ENCODE results near the gene GCC1. TPM values are rescaled to one million over a fixed set of nuclear protein-coding genes. Genes with fewer than 3 reads are reported as not detected.
A peak's percentile ranks its signal among the peaks of the same experiment; 100 is the strongest.

Gene GCC1
- polyA plus RNA-seq, 3 donors, result 5.9 to 9.2 (median 6.4) TPM

DNA sequence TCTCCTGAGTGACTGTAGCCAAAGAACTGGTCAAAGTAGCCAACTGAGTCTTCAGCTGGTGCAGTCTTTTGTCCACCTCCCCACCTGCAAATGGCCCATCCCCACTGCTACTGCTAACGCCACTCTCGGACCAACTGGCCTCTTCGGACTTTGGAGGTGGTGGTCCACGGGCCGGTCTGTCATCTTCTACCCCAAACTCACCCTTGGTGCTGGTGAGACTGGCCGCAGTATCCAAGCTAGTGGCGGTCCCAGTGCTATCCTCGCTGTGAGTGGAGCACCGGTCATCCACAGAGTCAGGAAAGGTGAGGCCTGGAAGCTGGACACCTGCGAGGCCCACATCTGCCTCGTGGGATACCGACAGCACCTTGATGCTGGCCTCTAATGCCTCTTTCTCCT, 750 bp downstream of the GCC1 start:
- Histone ChIP-seq H4K20me1 (ENCODE audit: insufficient read depth, low read length) (peaks cover 42% of the 10 kb centered on the region), H3K4me1 (ENCODE audit: control insufficient read depth in 1 of 2, insufficient read depth in 2 of 2, low read length in 2 of 2) (peaks cover 46 to 59% of the 10 kb centered on the region in 2 donors), H3K4me2 (replicated peaks; ENCODE audit: extremely low read depth, low read length, poor library complexity, severe bottlenecking) (peak overlapping the region; percentile 86), H3K4me3 (replicated peaks in 1 of 3; ENCODE audit: low read depth in 2 of 3, low read length in 3 of 3) (peak overlapping the region; percentile 64 to 91 (median 88)), H2AFZ (ENCODE audit: insufficient read depth, low read depth, low read length, poor library complexity, severe bottlenecking) (peak overlapping the region; percentile 91), H3K9ac (ENCODE audit: insufficient read depth, low read length, poor library complexity, severe bottlenecking) (peak overlapping the region; percentile 87), H3K27me3 (ENCODE audit: control insufficient read depth in 2 of 2, insufficient read depth in 2 of 2, low read length in 2 of 2) (no peaks in the 10 kb centered on the region), H3K79me2 (ENCODE audit: insufficient read depth, low read length) (peaks cover 47% of the 10 kb centered on the region), H3K36me3 (replicated peaks in 1 of 2; ENCODE audit: control insufficient read depth in 1 of 2, insufficient read depth in 2 of 2, low read length in 2 of 2) (peaks cover 24 to 43% of the 10 kb centered on the region in 2 donors), H3K27ac (ENCODE audit: low read depth in 1 of 2, low read length in 2 of 2) (peak overlapping the region; percentile 76 to 90), H3K9me3 (replicated peaks in 1 of 2; ENCODE audit: control insufficient read depth in 1 of 2, insufficient read depth in 1 of 2, low read length in 2 of 2) (no peaks in the 10 kb centered on the region)
- peaks cover 0 to 4% (median 0%) of the 10 kb centered on the region in 7 donors for H3K9me3 Mint-ChIP-seq
- intact Hi-C loops (cut with micrococcal nuclease), result loop anchor here (5.0 kb wide), 2 partner anchors 68 to 192 kb away; partner anchors contain the start of genes ZNF800 (in 2 of the 2) and SND1 (in 1 of the 2)
- H3K27me3 Mint-ChIP-seq (ENCODE audit: low read depth in 3 of 3), result peaks cover 0 to 2% (median 0%) of the 10 kb centered on the region in 3 donors
- H3K36me3 Mint-ChIP-seq, result peaks cover 28 to 38% of the 10 kb centered on the region in 2 donors
- 30% methylated on average over 7 of the region's 12 CpGs for WGBS (ENCODE audit: insufficient coverage)
- peak overlapping the region; percentile 89 to 97 (median 92) for H3K27ac Mint-ChIP-seq
- peaks cover 65% of the 10 kb centered on the region for H3K4me1 Mint-ChIP-seq
- H3K4me3 Mint-ChIP-seq, result peak overlapping the region; percentile 91 to 93
- DNase-seq, result no peak
- TF ChIP-seq, protein P1, sequence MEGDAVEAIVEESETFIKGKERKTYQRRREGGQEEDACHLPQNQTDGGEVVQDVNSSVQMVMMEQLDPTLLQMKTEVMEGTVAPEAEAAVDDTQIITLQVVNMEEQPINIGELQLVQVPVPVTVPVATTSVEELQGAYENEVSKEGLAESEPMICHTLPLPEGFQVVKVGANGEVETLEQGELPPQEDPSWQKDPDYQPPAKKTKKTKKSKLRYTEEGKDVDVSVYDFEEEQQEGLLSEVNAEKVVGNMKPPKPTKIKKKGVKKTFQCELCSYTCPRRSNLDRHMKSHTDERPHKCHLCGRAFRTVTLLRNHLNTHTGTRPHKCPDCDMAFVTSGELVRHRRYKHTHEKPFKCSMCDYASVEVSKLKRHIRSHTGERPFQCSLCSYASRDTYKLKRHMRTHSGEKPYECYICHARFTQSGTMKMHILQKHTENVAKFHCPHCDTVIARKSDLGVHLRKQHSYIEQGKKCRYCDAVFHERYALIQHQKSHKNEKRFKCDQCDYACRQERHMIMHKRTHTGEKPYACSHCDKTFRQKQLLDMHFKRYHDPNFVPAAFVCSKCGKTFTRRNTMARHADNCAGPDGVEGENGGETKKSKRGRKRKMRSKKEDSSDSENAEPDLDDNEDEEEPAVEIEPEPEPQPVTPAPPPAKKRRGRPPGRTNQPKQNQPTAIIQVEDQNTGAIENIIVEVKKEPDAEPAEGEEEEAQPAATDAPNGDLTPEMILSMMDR (IDR thresholded peaks at IDR 0.05), result no peak

DNA sequence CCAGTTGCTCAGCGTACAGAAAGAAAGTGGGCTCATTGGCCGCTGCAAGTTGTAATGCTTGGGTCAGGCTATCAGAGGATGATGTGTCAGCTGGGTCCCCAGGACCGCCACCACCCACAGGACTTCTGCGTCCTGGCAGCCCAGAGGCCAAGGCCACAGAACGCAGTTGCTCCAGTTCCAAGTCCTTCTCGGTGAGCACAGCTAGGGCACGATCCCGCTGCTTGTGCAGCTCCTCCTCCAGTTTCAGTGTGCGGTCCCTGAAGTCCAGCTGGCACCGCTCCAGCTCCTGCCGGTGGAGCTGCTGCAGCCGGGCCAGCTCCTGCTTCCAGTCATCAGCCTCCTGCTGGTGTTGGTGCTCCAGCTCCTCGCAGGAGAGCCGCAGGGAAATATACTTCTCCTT, 3.0 kb downstream of the GCC1 start:
- TF ChIP-seq, protein P1 (IDR thresholded peaks at IDR 0.05), result no peak
- DNase-seq, result no peak
- Histone ChIP-seq H3K36me3 (replicated peaks in 1 of 2; ENCODE audit: control insufficient read depth in 1 of 2, insufficient read depth in 2 of 2, low read length in 2 of 2) (peaks cover 27 to 65% of the 10 kb centered on the region in 2 donors), H3K27ac (ENCODE audit: low read depth in 1 of 2, low read length in 2 of 2) (no peak overlapping the region), H3K9ac (ENCODE audit: insufficient read depth, low read length, poor library complexity, severe bottlenecking) (no peak overlapping the region), H2AFZ (ENCODE audit: insufficient read depth, low read depth, low read length, poor library complexity, severe bottlenecking) (no peak overlapping the region), H3K9me3 (replicated peaks in 1 of 2; ENCODE audit: control insufficient read depth in 1 of 2, insufficient read depth in 1 of 2, low read length in 2 of 2) (no peaks in the 10 kb centered on the region), H3K4me3 (replicated peaks in 1 of 3; ENCODE audit: low read depth in 2 of 3, low read length in 3 of 3) (no peak overlapping the region), H3K4me1 (ENCODE audit: control insufficient read depth in 1 of 2, insufficient read depth in 2 of 2, low read length in 2 of 2) (peaks cover 30 to 39% of the 10 kb centered on the region in 2 donors), H3K79me2 (ENCODE audit: insufficient read depth, low read length) (peaks cover 37% of the 10 kb centered on the region), H3K4me2 (replicated peaks; ENCODE audit: extremely low read depth, low read length, poor library complexity, severe bottlenecking) (no peak overlapping the region), H4K20me1 (ENCODE audit: insufficient read depth, low read length) (peaks cover 56% of the 10 kb centered on the region), H3K27me3 (ENCODE audit: control insufficient read depth in 2 of 2, insufficient read depth in 2 of 2, low read length in 2 of 2) (no peaks in the 10 kb centered on the region)
- no peak overlapping the region for H3K4me3 Mint-ChIP-seq
- H3K27ac Mint-ChIP-seq, result no peak overlapping the region
- H3K9me3 Mint-ChIP-seq, result peaks cover 0 to 2% (median 0%) of the 10 kb centered on the region in 7 donors
- H3K27me3 Mint-ChIP-seq (ENCODE audit: low read depth in 3 of 3), result peaks cover 0 to 2% (median 2%) of the 10 kb centered on the region in 3 donors
- peaks cover 50% of the 10 kb centered on the region for H3K4me1 Mint-ChIP-seq
- WGBS (ENCODE audit: insufficient coverage), result 96% methylated on average over 14 of the region's 14 CpGs
- H3K36me3 Mint-ChIP-seq, result peaks cover 44 to 51% of the 10 kb centered on the region in 2 donors
- intact Hi-C loops (cut with micrococcal nuclease), result no loop called here

Measured in CD14-positive monocyte (primary cell).